CD4-positive, alpha-beta T cell treated with Interleukin-2 at 100 ng/mL for 4 hours (primary cell): ENCODE measurements around the gene HBP1.
"Not testable (repeated sequence)": the region's sequence is repeated elsewhere in the genome, so short reads cannot be mapped to it uniquely, and the experiment has no call there.

Experiments used
- DNase-seq: peaks from one replicate; pipeline ENCODE4 v3.0.0-alpha.2; 2020; ENCODE audit warnings: low spot score

HBP1 gene

DNA sequence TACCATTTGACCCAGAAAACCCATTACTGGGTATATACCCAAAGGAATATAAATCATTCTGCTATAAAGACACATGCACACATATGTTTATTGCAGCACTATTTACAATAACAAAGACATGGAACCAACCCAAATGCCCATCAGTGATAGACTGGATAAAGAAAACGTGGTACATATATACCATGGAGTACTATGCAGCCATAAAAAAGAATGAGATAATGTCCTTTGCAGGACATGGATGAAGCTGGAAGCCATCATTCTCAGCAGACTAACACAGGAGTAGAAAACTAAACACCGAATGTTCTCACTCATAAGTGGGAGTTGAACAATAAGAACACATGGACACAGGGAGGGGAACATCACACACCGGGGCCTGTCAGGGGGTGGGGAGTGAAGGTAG, 13.1 kb upstream of the HBP1 start:
- DNase-seq, result not testable (repeated sequence)

- no peak for DNase-seq
Measured at GRCh38 chr7:107157091-107157490, 11.7 kb upstream of the HBP1 start.

DNA sequence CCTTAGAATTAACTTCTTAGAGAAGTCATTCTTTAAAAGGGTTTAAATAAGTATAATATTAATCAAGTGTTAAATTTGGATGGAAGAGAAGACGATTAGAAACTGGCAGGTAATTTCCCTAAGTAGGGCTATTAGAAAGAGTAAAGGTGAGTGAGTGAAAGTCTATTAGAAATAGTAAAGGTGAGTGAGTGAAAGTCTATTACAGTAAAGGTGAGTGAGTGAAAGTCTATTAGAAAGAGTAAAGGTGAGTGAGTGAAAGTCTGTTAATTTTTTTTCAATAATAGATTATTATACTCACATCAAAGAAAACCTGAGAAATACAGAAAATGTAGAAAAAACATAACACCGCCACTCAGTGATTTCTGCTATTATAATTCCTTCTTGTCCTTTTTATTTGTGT, 10.8 kb upstream of the HBP1 start:
- no peak for DNase-seq

GRCh38 chr7:107160389-107160788, 8.4 kb upstream of the HBP1 start:
- no peak for DNase-seq

GRCh38 chr7:107161415-107161814, 7.4 kb upstream of the HBP1 start:
- DNase-seq, result no peak

GRCh38 chr7:107162475-107162874, 6.3 kb upstream of the HBP1 start:
- DNase-seq, result no peak

DNA sequence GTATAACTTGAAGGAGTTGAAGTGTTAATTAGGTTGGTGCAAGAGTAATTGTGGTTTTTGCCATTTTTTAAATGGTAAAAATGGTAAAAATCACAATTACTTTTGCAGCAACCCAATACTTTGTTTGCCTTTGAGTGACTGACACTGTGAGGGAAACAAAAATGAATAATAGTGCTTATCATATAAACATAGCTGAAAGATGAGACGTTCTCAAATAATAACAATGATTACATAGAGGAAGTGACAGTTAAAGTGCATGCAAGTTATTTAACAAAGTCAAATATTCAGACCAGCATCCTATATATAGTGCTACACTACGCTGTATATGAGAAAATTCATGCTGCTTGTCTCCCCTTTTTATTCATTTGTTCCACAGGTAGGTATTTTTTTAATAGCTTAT, 4.7 kb upstream of the HBP1 start:
- DNase-seq, result no peak

- no peak for DNase-seq
Measured at GRCh38 chr7:107165341-107165740, 3.5 kb upstream of the HBP1 start.

GRCh38 chr7:107166736-107167426, 1.9 kb upstream of the HBP1 start:
- DNase-seq, result no peak

DNA sequence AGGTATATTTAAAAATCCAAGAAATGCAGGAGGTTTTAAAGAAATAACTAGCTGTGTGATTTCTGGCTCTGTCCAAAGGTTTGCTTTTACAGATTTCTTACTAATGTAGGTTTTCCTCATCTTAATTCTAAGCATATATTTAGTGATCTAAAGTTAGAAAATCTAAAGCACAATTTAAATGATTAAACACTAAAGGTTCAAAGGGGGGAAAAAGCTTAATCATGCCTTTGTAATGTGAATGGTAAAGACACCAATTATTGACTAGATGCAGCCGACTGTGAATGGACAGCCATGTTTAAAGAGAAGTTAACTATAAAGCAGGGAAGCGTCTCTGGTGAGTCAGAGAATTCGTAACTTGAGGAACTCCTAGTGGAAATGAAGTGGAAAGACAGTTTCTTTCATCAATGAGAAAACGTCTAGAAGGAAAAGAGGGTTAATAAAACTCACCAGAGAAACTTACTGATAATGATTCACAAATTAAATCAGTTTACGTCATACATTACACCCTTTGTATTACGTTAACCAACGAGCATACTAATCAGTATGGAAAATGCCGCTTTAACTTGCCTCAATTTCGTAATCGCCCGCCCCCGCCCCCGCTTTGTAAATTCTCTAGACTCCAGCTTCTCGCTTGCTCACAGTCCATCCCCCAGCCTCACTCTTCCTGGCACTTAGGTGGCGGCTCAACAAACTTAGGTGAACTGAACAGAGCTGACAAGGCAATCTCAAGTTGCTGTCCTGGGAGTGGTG, 1.1 kb upstream of the HBP1 start:
- DNase-seq, result peak; percentile 62

GRCh38 chr7:107169120-107170050, 582 bp downstream of the HBP1 start:
- peak; percentile 83 for DNase-seq

- no peak for DNase-seq
Measured at GRCh38 chr7:107170051-107170915, 1.5 kb downstream of the HBP1 start.

DNA sequence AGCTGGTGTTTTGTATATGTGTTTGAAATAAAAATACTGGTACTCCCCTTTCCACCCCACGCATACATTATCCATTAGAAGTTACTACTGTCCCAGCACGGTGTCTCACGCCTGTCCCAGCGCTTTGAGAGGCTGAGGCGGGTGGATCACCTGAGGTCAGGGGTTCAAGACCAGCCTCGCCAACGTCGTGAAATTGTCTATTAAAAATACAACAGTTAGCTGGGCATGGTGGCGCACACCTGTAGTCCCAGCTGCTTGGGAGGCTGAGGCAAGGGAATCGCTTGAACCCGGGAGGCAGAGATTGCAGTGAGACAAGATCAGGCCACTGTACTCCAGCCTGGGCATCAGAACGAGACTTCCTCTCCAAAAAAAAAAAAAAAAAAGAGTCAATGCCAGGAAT, 2.7 kb downstream of the HBP1 start:
- no peak for DNase-seq

DNA sequence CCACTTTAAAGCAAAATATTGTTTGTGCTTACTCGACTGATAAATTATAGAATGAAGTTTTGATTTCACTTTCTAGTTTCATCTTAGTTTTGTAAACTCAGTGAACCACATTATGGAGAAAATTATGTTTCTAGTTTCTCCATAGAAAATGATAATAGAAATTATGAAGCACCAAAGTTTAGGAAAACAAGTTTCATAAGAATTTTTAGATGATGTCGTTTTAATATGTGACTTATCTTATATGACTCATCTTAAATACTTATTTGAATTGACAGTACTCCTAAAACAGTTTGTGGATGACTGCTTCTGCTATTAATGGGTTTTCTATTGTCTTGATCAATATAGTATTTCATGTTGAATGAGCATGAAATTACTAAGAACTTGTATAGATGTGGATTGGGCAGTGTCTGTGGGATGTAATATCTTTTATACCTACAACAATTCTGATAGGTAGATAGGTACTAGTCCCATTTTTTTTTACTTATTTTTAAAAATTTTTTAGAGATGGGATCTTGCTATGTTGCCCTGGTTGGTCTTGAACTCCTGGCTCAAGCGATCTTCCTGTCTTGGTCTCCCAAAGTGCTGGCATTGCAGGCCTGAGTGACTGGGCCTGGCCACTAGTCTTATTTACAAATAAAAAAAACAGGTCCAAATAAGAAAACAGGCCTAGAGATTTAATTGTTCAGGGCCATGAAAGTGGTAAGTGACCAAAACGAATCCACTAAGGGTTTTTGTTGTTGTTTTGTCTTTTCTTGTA, 3.7 kb downstream of the HBP1 start:
- DNase-seq, result no peak

GRCh38 chr7:107173191-107173590, 4.4 kb downstream of the HBP1 start:
- no peak for DNase-seq

DNA sequence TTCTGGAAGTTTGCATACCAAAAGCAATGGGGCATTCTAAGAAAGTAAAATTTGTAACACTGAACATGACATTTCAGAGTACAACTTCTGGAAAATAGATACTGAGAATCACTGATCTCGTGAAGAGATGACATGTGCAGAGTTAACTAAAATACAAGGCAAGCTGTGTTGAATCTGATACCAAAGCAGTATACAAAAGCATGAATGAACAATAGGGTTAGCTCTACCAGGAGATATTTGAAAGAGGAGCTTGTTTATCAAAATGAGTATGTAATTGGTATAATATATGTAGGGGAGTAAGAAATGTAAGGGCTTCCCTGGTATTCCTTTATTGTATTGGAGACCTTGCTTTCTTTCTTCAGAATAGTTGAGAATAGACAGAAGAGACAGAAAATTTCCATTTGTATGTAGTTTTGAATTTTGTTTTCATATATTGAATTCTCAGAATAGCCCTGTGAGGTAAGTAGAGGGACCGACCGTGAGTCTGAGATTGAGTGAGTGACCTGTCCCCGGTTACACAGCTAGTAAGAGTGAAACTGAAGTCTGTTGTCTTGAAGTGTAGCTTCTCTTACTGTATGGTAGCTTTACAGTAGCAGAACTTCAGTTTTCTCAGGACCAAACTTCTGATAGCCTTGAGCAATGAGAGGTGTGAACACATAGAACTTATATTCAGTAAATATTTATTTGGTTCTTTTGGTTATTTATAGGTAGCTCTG, 5.0 kb downstream of the HBP1 start:
- no peak for DNase-seq

GRCh38 chr7:107179326-107180164, 10.7 kb downstream of the HBP1 start:
- no peak for DNase-seq

- DNase-seq, result peak; percentile 63
Measured at GRCh38 chr7:107180378-107180777, 11.6 kb downstream of the HBP1 start.

DNA sequence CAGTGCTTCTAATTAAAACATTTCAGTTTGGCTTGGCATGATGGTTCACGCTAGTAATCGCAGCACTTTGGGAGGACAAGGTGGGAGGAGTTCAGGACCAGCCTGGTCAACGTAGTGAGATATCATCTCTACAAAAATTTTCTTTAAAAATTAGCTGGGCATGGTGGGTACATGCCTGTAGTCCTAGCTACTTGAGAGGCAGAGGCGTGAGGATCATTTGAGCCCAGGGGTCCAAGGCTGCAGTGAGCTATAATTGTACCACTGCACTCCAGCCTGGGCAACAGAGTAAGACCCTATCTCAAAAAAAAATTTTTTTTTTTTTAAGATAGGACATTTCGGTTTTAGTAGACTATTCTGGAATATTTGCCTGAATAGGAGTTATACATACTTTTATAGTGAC, 12.4 kb downstream of the HBP1 start:
- DNase-seq, result no peak
